ENCODE results near the gene BMPR1B.

The BMPR1B gene

DNA sequence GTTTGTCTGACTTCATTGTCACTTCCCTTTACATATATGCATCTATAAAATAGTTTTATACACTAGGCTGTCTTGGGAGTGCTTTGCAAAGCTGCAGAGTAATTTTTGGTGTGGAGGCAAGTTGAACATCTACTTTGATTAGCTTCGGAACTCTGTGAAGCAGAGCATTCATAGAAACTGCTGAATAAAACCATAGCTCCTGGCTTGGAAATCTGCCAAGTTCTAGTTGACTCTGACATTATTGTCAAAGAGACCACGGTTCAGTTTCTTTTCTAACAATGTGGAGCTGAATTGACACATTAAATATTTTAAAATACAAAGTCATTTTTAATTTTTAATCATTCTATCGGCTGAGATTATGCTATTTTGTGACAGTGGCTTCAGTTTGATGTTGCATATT is 335.0 kb downstream of the BMPR1B start:
- TF ChIP-seq SIN3A (IDR thresholded peaks at IDR 0.05; ENCODE audit: borderline replicate concordance, insufficient read depth, low read length): no peak
- no peak for TF ChIP-seq POLR2AphosphoS5 (IDR thresholded peaks at IDR 0.05; ENCODE audit: low read depth, low read length)
- no peak for TF ChIP-seq FOXP2 (optimal IDR thresholded peaks at IDR 0.05; ENCODE audit: borderline replicate concordance, extremely low read depth, extremely low read length, insufficient read depth)
- TF ChIP-seq, protein P1, sequence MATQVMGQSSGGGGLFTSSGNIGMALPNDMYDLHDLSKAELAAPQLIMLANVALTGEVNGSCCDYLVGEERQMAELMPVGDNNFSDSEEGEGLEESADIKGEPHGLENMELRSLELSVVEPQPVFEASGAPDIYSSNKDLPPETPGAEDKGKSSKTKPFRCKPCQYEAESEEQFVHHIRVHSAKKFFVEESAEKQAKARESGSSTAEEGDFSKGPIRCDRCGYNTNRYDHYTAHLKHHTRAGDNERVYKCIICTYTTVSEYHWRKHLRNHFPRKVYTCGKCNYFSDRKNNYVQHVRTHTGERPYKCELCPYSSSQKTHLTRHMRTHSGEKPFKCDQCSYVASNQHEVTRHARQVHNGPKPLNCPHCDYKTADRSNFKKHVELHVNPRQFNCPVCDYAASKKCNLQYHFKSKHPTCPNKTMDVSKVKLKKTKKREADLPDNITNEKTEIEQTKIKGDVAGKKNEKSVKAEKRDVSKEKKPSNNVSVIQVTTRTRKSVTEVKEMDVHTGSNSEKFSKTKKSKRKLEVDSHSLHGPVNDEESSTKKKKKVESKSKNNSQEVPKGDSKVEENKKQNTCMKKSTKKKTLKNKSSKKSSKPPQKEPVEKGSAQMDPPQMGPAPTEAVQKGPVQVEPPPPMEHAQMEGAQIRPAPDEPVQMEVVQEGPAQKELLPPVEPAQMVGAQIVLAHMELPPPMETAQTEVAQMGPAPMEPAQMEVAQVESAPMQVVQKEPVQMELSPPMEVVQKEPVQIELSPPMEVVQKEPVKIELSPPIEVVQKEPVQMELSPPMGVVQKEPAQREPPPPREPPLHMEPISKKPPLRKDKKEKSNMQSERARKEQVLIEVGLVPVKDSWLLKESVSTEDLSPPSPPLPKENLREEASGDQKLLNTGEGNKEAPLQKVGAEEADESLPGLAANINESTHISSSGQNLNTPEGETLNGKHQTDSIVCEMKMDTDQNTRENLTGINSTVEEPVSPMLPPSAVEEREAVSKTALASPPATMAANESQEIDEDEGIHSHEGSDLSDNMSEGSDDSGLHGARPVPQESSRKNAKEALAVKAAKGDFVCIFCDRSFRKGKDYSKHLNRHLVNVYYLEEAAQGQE (IDR thresholded peaks at IDR 0.05; ENCODE audit: insufficient read depth in 1 of 2, low read depth in 2 of 2, low read length in 2 of 2): no peak
- TF ChIP-seq TAF1 (IDR thresholded peaks at IDR 0.05; ENCODE audit: borderline replicate concordance, insufficient read depth, low read length): no peak

DNA sequence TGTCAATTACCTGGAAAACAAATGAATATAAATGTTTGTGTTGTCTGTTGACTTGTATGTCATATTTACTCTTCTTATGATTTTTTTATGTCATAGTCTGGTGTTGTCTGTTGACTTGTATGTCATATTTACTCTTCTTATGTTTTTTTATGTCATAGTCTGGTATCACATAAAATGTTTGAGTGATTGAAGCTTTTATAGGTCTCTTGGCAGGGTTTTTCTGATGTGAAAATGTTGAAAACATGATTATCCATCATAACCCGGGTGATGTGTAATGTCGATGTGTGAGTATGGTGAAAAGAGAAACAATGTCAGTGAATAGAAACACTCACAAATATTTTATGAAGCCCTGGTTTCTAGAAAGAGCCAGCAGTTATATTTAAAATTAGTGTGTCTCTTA is 335.7 kb downstream of the BMPR1B start:
- TF ChIP-seq POLR2AphosphoS5 (IDR thresholded peaks at IDR 0.05; ENCODE audit: low read depth, low read length): no peak
- no peak for TF ChIP-seq SIN3A (IDR thresholded peaks at IDR 0.05; ENCODE audit: borderline replicate concordance, insufficient read depth, low read length)
- TF ChIP-seq FOXP2 (optimal IDR thresholded peaks at IDR 0.05; ENCODE audit: borderline replicate concordance, extremely low read depth, extremely low read length, insufficient read depth): no peak

DNA sequence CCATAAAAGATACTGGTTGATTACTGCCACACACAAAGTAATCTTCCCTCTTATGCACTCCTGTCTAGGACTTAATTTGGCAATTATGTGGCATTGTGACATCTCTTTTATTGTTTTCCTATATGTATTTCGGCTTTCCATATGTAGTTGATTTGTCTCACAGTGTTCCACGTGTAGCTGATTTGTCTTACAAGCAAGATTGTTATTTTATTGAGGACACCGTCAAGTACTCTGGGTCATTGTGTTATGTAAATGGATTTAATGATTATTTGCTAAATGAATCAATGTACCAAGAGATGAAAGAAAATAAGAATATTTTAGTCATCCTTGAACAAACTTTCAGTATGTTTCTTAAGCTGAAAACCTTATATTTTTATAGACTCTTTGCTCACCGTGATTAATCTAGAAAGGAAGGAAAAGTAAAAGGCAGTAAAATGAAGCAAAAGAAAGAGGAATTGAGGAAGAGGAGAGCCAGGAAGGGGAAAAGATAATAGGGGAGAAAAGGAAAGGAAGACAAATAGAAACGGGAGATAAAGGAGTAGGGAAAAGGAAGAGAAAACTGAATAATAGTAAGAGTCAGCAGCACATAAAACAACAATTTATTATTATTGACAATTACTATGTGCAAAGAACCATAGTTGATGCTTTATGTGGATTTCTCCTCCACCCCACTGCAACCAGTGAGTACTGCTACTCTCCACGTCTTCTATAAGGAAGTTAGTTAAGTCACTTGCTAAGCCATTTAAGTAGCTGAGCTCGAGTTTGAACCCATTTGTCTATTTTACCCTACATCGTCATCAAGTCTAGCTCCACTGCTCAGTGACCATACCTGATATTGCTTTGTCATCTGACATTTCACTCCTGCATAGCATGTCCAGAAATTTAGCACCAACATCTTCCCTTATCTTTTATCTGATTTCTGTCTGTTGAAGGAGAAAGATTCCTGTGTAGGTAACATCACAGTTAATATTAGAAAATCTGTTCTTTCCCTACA is 336.5 kb downstream of the BMPR1B start:
- TF ChIP-seq TAF1 (IDR thresholded peaks at IDR 0.05; ENCODE audit: borderline replicate concordance, insufficient read depth, low read length) (no peak), POLR2AphosphoS5 (IDR thresholded peaks at IDR 0.05; ENCODE audit: low read depth, low read length) (peak; percentile 44; the same call in 1 of the 2 replicates), FOXP2 (optimal IDR thresholded peaks at IDR 0.05; ENCODE audit: borderline replicate concordance, extremely low read depth, extremely low read length, insufficient read depth) (no peak), SIN3A (IDR thresholded peaks at IDR 0.05; ENCODE audit: borderline replicate concordance, insufficient read depth, low read length) (no peak)
- TF ChIP-seq, protein P1 (IDR thresholded peaks at IDR 0.05; ENCODE audit: insufficient read depth in 1 of 2, low read depth in 2 of 2, low read length in 2 of 2): no peak

DNA sequence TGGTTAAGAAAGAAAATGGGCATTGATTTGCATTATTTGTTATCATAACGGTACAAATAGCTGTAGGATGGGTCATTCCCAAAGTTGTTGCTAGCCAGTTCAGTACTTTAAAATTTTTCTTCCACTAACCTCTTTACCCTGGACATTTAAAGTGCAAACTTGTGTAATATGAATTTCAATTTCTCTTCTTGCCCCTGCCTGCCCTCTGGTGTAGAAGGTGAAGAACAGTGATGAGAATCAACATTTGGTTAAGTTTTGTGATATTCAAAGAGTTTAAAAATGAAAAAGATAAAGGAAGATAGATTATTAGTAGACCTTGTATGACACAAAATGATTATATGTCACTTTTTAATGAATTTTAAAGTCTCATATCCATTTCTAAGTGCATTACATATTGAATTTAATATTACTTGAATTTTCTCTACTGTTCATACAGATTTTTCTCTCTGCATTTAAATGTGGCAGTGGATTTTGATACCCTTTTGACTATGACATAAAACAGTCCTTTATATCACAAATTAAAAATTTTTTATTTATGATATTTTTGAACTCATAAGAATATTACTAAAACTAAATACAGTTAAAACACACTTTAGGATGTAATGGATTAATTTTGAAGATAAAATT is 337.7 kb downstream of the BMPR1B start:
- no peak for TF ChIP-seq POLR2AphosphoS5 (IDR thresholded peaks at IDR 0.05; ENCODE audit: low read depth, low read length)
- TF ChIP-seq, protein P1 (IDR thresholded peaks at IDR 0.05; ENCODE audit: insufficient read depth in 1 of 2, low read depth in 2 of 2, low read length in 2 of 2): no peak
- TF ChIP-seq SIN3A (IDR thresholded peaks at IDR 0.05; ENCODE audit: borderline replicate concordance, insufficient read depth, low read length): no peak
- no peak for TF ChIP-seq TAF1 (IDR thresholded peaks at IDR 0.05; ENCODE audit: borderline replicate concordance, insufficient read depth, low read length)
- no peak for TF ChIP-seq FOXP2 (optimal IDR thresholded peaks at IDR 0.05; ENCODE audit: borderline replicate concordance, extremely low read depth, extremely low read length, insufficient read depth)

DNA sequence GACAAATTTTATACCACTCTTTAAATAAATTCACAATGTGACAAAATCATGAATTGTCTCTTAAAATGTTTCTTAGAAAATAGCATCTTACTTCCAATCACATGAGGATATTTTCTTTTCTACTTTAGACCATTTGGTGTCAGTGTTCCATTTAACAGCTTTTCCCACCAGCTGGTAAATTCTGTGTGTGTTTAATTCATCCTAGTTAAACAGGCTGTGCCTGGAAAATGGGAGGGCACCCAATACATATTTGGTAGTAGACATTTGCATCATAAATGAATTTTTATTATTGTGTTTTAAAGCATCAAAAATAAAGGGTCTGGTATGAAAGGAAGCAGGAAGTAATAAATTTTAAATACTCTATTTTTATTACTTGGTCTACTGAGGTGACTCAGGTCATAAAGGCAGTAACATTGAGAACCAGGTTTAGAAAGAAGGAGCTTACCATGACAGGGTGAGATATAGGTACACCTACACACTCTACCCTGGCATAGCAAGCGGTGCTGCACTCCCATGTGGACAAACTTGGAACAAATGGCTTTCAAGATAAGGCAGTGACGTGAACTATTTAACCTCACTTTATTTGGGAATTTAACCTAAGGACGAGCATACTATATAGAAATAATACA is 344.5 kb downstream of the BMPR1B start:
- TF ChIP-seq, protein P1 (IDR thresholded peaks at IDR 0.05; ENCODE audit: insufficient read depth in 1 of 2, low read depth in 2 of 2, low read length in 2 of 2): no peak
- no peak for TF ChIP-seq POLR2AphosphoS5 (IDR thresholded peaks at IDR 0.05; ENCODE audit: low read depth, low read length)
- no peak for TF ChIP-seq FOXP2 (optimal IDR thresholded peaks at IDR 0.05; ENCODE audit: borderline replicate concordance, extremely low read depth, extremely low read length, insufficient read depth)
- TF ChIP-seq TAF1 (IDR thresholded peaks at IDR 0.05; ENCODE audit: borderline replicate concordance, insufficient read depth, low read length): no peak
- TF ChIP-seq SIN3A (IDR thresholded peaks at IDR 0.05; ENCODE audit: borderline replicate concordance, insufficient read depth, low read length): no peak

Data from PFSK-1 (cell line).